Measurements from ENCODE around the gene HHIP.
"Not testable (repeated sequence)": the region's sequence is repeated elsewhere in the genome, so short reads cannot be mapped to it uniquely, and the experiment has no call there.

HHIP gene

DNA sequence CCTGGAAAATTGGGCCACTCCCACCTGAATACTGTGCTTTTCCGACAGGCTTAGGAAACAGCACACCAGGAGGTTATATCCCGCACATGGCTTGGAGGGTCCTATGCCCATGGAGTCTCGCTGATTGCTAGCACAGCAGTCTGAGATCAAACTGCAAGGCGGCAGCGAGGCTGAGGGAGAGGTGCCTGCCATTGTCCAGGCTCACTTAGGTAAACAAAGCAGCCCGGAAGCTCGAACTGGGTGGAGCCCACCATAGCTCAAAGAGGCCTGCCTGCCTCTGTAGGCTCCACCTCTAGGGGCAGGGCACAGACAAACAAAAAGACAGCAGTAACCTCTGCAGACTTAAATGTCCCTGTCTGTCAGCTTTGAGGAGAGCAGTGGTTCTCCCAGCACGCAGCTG is 122.9 kb downstream of the HHIP start:
- not testable (repeated sequence) for DNase-seq

DNA sequence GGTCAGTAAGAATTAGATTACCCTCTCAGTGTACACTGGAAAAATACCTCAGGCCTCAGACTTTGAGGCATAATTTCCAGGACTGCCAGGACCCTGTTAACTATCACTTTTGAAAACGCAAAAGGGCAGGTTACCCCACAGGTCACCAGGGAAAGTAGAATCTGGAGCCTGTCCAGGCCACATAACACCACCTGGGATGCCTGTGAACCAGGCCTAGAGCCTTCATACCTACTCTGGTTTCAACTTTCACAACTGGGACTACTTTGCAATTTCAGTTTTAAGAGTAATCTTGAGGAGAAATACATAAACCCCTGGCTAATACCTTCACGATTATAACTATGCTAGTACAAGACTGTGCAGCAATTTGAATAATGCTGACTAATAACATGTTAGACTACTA is 132.4 kb downstream of the HHIP start:
- DNase-seq, result no peak

GRCh38 chr4:144782345-144782744 is 136.4 kb downstream of the HHIP start:
- no peak for DNase-seq

DNA sequence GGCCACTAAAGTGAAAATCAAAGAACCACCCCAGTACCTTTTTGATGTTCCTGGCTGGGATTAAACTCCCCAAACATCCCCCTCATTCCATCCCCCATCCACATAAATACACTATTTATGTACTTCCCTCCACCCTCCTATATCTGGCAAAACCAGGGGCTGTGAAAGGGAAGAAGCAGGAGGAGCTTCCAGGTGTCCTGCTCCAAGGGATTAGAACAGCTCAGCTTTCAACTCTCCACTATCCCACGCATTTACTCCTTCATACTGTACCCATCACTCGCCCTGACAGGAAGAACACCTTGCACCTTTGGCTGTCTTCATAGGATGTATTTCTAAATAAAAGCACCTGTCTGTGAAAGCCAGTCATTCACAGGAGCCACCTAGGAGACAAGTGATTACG is 140.0 kb downstream of the HHIP start:
- DNase-seq, result no peak

- DNase-seq, result no peak
Measured at GRCh38 chr4:144787365-144788258, 141.7 kb downstream of the HHIP start.

- no peak for DNase-seq
Measured at GRCh38 chr4:144788469-144788868, 142.5 kb downstream of the HHIP start.

- DNase-seq, result not testable (repeated sequence)
Measured at GRCh38 chr4:144791933-144792332, 146.0 kb downstream of the HHIP start.
